Kasumi-1 (cell line): ENCODE data around the gene AP3D1.

Experiments used
- DNase-seq, 2 experiments: peaks; one replicate each; lab custom pipeline; 2025; lab: John Stamatoyannopoulos, UW

AP3D1 gene

DNA sequence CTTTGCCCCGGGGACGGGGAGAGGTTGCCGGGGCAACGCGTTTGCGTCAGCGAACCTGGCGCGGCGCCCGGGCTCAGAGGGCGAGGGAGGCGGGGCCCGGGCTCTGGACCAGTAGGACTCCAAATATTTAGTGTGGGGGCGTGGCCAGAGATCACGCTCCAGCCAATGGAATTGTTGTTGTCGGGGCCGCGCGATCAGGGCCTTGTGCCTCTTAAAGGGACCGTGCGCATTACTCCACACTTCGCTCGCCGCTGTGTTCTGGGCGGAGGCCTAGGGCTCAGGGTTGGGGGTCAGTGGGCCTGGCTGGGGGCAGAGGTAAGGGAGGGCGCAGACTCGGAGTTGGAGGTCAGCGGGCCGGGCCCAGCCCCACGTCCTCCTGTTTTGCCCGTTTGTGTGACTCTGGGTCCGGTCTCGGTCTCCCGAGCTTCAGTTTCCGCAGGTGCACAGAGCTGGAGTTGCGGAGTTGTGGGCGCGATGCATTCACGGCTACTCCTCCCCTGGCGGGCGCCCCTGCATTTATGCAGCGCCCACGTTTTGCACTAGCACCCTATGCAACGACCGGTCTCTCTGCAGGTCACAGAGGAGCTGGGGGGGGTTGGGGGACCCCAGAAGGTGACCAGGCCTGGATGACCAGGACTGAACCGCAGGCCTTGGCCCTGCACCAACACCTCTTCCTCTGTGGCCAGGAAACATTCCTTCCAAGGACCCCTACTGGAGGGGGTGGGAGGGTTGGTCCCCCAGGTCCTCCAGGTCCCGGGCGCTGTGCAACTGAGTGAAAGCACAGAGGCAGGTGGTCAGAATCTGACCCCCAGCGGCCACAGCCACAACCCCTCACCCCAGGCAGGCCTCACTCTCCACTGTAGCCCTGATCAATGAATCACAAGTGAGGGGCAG, 89.6 kb downstream of the AP3D1 start:
- DNase-seq = peak; percentile 97

DNA sequence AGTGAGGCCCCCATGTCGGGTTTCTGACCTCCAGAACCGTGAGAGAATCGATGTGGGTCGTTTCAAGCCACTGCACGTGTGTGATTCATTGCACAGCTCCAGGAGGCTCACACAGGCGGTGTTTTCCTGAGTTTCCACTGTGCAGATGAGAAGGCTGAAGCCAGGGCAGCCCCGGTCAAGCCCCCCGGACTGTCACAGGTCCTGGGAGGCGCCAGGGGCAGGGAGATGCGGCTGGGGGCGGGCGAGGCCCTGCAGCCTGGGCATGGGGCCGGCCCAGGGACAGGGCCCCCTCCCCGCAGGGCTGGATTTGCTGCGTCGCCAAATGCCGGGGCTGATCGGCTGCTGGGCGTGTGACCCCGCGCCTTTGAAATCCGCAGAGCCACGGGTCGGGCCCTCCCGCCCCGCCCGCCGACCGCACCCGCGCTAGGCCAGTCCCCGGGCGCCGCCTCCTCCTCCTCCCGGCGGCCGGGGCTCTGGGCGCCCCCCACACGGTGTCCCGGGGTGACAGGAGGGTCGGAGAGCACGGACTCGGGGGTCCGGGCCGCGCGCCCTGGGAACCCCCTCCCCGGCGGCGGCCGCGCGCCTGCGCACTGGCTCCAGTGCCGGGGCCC, 90.4 kb downstream of the AP3D1 start:
- no peak for DNase-seq

DNA sequence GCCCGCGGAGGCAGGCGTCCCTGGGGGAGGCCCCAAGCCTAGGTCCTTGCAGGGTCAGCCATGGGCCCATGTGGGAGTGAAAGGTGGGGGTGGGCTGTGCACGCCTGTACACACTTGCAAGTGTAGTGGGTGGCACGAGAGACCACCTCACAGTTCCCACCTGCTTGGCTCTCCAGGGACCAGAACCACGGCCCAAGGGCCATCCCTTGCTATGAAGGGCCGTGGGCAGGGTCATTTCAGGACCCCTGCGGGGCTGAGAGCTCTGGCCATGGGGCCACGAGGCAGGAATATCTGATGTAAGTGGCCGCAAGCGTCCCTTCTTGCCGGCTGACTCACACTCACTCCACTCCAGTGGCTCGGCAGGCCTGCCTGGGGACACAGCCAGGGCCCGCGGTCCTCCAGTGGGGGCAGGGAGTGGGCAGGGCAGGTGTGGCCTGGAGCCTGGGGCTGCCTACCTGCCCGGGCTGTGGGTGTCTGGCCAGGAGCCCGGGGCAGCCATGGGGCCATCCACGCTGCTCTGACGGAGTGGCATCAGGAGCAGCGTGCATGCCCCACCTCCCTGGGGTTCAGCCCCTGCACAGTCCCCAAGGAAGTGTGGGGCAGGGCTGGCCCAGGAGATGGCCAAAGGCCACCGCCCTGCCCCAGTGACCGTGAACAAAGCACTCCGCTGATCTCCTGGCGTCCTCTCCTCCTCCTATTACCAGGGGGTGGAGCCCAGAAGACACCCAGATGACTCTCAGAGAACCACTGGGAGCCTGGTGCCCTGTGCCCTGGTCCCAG, 91.8 kb downstream of the AP3D1 start:
- DNase-seq = no peak

DNA sequence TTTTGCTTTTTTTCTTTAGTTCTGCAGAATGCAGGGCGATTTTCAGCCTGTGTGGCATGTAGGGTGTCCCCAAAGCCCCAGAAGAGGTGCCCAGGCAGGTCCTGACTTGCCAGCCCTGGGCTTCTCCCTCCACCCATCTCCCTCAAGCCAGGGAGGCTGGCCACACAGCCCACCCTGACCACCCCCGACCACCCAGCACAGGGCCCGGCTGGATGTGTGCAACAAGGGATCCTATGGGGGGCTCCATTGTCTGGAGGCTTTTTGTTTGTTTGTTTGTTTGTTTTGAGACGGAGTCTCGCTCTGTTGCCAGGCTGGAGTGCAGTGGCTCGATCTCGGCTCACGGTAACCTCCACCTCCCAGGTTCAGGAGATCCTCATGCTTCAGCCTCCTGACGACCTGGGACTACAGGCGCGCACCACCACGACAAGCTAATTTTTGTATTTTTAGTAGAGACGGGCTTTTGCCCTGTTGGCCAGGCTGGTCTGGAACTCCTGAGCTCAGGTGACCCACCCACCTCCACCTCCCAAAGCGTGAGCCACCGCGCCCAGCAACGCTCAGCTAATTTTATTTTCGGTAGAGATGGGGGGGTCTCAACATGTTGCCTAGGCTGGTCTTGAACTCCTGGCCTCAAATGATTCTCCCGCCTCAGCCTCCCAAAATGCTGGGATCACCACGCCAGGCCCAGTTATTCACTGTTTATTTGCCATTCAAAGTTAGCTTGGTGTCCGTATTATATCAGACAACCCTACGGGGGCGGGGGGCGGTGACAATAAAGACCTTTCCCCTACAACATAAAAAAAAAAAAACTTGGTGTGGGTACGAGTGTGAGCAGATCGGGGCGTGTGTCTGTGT, 92.6 kb downstream of the AP3D1 start:
- DNase-seq = no peak

DNA sequence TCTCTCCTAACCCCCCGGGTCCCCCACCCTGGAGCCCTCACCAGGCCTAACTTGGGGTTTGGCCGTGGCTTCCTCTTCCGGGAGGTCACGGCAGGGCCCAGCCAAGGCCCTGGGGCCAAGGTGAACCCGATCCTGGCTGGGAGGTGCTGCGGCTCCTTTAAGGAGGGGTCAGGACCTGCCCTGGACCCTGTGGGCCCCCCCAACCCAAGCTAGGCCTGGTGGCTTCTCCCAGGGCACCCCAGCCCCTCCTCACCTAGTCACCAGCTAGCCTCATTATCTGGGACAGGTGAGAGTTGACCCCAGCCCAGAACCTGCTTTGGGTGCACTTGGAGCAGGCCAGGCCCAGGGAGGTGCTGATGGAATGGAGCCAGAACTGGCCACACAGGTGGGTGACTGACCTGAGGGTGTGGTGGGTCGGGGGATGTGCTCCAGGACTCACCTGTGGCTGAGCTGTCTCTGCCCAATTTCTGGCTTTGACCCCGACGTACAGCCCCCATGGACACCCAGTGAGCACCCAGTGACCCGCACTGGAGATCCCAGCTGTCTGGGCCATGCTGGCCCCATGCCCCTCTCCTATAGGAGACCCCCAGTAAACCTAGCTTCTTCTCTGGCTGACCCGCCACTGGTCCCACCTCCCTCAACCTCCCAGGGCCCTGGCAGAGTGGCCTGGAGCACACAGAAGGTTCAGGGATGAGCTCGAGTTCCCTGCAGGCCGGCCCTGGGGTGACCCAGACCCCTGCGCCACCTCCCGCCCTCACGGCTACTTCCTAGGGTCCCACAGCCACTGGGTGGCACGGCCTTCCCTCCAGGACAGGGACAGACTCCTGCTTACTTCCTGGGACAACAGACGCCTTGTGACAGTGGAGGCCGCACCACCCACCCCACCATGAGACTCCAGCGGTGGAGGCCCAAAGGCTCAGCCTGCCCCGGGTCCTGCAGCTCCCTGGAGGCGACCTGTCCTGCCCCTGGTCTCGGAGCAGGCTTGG, 93.6 kb downstream of the AP3D1 start:
- DNase-seq = no peak

DNA sequence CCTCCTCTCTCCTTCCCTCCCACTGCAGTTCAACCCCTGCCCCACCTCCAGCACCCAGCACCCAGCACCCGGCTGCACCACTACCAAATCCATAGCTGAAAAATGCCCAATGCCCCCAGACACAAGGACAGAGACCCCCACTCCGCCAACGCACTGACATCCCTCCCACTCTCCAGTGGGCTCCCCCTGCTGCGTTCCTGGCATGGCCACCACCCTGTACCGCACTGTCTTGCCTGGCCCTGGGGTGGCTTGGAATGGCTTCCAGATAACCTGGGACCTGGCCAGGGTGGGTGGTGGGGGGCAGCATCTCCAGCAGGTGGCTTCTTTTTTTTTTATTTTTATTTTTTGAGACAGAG, 94.6 kb downstream of the AP3D1 start:
- DNase-seq = no peak

DNA sequence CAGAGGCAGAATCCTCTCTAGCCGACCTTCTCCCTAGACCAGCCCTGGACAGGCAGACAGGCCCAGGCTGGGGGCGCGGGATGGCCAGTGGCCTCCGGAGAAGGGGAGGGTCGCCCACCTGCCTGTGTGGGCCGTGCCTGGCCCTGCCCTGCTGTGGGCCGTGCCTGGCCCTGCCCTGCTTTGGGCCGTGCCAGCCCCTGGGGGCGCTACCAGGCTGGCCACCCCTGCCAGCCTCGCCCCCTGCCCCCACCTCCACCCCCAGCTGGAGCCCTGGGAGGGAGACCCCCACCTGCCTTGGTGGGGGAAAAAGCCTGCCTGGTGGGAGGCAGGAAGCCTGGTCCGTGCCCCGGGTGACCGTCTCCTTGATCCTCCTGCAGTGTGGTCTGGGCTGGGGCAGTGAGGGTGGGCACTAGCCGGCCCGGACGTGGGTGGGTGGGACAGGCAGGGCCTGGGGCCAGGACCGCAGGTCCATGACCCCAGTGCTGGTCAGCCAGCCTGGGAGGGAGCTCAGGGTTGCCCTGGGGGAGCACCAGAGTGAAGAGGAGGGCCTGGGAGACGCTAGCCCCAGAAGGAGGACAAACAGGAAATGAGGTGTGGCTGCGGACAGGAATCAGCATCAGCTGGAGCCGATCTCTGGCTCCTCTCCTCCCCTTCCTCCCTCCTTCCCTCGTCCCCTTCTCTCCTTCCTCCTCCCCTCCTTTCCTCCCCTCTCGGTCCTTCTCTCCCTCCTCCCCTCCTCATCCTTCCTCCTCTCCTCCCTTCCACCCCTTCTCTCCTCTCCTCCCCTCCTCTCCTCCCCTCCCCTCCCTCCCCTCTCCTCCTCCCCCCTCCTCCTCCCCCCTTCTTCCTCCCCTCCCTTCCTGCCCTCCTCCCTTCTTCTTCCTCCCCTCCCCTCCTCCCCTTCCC, 95.2 kb downstream of the AP3D1 start:
- no peak for DNase-seq

DNA sequence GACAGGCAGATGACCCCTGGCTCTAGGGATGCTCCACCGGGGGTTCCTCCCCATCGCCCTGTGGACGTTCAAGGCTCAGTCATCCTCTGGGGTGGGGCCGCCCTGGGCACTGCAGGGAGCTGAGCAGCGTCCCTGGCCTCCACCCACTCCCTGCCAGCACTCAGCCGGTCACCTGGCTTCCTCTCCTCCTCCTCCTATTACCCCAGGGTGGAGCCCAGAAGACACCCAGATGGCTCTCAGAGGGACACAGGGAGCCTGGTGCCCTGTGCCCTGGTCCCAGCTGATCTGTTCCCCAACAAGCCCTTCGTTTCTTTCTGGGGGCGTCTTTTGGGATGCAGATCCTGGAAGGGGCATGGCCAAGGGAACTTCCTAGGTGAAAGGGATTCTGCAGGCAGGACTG, 96.6 kb downstream of the AP3D1 start:
- no peak for DNase-seq

DNA sequence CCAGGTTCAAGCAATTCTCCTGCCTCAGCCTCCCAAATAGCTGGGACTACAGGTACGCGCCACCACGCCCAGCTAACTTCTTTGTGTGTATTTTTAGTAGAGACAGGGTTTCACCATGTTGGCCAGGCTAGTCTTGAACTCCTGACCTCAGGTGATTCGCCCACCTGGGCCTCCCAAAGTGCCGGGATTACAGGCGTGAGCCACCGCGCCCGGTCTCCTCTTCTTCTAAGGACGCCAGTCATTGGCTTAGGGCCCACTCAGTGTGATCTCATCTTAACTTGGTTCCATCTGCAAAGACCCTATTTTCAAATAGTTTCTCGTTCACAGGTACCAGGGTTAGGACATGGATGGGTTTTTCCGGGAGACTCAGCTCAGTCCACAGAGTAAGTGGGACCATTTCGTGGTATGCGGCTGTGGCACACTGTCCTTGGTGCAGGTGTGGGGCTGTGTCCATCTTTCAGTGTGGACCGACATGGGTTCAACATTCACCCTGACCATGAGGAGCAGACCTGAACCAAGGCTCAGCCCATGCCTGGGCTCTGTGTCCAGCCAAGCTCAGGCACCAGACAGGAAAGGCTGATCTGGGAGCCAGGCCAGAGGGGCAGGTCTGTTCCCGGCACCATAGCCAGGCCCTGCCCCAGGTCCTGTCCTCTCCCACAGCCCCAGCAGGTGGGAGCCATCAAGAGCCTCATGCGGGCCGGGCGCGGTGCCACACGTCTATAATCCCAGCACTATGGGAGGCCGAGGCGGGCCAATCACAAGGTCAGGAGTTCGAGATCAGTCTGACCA, 97.6 kb downstream of the AP3D1 start:
- DNase-seq = no peak

DNA sequence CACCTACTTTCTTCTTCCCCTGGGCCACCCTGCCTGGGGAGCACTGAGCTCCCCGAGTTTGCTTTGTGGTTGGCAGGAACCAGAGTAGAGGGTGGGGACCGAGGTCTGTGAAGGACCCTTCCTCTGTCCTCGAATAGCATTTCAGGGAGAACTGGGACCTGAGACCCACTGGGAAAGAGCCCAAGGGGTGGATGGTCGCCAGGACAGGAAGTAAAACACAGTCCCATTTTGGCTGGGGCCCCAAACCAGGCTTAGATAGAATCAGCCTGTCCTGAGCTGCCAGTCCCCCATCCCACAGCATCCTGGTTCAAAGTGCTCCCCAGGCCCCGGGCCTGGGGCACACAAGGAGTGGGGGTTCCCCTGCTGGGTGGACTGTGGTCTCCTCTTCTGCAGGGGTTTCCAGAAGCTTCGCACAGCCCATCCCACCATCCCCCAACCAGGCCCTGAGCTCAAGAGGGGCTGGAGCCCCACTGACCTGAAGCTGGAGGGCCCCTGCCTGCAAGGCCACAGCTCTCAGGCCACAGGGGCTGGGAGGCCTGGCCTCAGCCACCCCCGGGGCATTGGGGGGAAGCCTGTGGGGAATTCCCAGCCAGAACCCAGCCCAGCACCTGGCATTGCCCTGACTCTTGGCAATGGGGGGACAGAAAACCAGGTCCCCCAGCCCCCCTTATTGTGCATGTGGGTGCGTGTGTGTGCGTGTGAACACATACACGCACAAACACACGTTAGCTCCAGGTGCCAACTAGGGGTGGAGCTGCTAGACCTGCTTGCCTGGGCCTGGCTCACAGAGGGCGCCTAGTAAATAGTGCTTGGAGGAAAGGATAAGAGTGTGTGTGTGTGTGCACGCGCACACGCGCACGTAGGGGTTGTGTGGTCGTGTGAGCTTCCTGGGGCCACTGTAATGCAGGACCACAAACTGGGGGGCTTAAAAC, 99.3 kb downstream of the AP3D1 start:
- peak in 1 of 2 experiments; percentile 32 for DNase-seq

DNA sequence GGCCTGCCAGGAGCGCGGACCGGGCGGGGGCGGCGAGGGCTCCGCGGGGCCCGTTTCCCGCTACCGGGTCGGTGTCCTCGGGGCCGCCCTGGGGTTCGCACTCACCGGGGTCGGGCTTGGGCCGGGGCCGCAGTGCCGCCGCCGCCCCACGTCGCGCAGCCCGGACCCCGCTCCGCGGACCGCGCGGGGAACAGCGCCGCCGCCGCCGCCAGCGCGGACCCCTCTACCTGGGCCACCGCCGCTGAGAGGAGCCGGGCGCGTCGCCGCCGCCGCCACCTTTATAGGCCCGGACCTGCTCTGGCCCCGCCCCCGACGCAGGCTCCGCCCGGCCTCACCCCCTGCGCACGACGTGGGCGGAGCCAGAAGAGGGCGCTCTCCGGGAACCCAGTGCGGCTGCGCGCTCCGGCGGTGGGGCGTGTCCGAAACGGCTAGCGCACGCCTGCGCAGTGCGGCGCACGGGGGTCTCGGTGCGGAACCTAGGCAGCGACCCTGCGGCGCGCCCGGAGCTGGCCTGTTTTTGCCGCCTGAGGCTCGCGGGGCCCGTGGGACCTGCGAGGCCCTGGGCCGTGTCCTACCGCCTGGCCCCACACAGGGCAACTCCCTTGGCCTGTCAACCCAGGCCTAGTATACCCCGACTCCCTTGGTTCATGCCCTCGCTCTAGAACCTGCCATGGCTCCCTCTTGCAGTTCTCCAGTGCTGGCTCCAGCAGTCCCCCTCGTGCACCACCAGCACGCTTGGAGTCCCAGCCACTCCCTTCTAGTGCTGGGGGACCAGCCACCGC, 100.2 kb downstream of the AP3D1 start, which contains the start of gene MKNK2:
Gene MKNK2 (minus strand): TSS at position 254 of the 782 bp plus-strand sequence. CDS start 393 bp downstream, outside the sequence.
- DNase-seq = peak; percentile 72 to 73
